ENCODE measurements around the gene KSR2.
"Not testable (repeated sequence)": the region's sequence is repeated elsewhere in the genome, so short reads cannot be mapped to it uniquely, and the experiment has no call there.

KSR2 gene

GRCh38 chr12:117805865-117806264 is 162.9 kb downstream of the KSR2 start:
- Histone ChIP-seq H3K36me3 (ENCODE audit: insufficient read depth, low read length) (no peaks in the 10 kb centered on the region), H3F3A (ENCODE audit: insufficient read depth, low read length) (no peaks in the 10 kb centered on the region), H3K9me2 (ENCODE audit: low read depth, low read length) (no peaks in the 10 kb centered on the region), H3K4me2 (ENCODE audit: low read length) (no peak overlapping the region), H3K4me3 (ENCODE audit: low read depth, low read length, poor library complexity, severe bottlenecking) (no peak overlapping the region), H3K79me2 (ENCODE audit: insufficient read depth, low read length) (no peaks in the 10 kb centered on the region), H3K4me1 (ENCODE audit: insufficient read depth, low read length, severe bottlenecking) (no peaks in the 10 kb centered on the region), H2AFZ (ENCODE audit: low read length) (no peak overlapping the region), H4K20me1 (ENCODE audit: insufficient read depth, low read length) (no peaks in the 10 kb centered on the region), H3K27ac (ENCODE audit: low read depth, low read length, poor library complexity, severe bottlenecking) (no peak overlapping the region), H3K9ac (ENCODE audit: low read length) (no peak overlapping the region), H3K27me3 (ENCODE audit: insufficient read depth, low read length) (no peaks in the 10 kb centered on the region), H3K9me3 (ENCODE audit: low read length) (no peaks in the 10 kb centered on the region)
- TF ChIP-seq EZH2 (IDR thresholded peaks at IDR 0.05; ENCODE audit: borderline replicate concordance, low read length), result no peak
- no peak for TF ChIP-seq CTCF (IDR thresholded peaks at IDR 0.05; ENCODE audit: low read length)

GRCh38 chr12:117803001-117803400 is 165.8 kb downstream of the KSR2 start:
- Histone ChIP-seq H3K4me3 (ENCODE audit: low read depth, low read length, poor library complexity, severe bottlenecking) (no peak overlapping the region), H3K4me2 (ENCODE audit: low read length) (no peak overlapping the region), H3K36me3 (ENCODE audit: insufficient read depth, low read length) (no peaks in the 10 kb centered on the region), H3K9me2 (ENCODE audit: low read depth, low read length) (no peaks in the 10 kb centered on the region), H3K27ac (ENCODE audit: low read depth, low read length, poor library complexity, severe bottlenecking) (no peak overlapping the region), H3K4me1 (ENCODE audit: insufficient read depth, low read length, severe bottlenecking) (no peaks in the 10 kb centered on the region), H3K9me3 (ENCODE audit: low read length) (no peaks in the 10 kb centered on the region), H3K27me3 (ENCODE audit: insufficient read depth, low read length) (no peaks in the 10 kb centered on the region), H2AFZ (ENCODE audit: low read length) (no peak overlapping the region), H4K20me1 (ENCODE audit: insufficient read depth, low read length) (no peaks in the 10 kb centered on the region), H3K79me2 (ENCODE audit: insufficient read depth, low read length) (no peaks in the 10 kb centered on the region), H3K9ac (ENCODE audit: low read length) (no peak overlapping the region), H3F3A (ENCODE audit: insufficient read depth, low read length) (no peaks in the 10 kb centered on the region)
- no peak for TF ChIP-seq CTCF (IDR thresholded peaks at IDR 0.05; ENCODE audit: low read length)
- no peak for TF ChIP-seq EZH2 (IDR thresholded peaks at IDR 0.05; ENCODE audit: borderline replicate concordance, low read length)

- not testable (repeated sequence) for H3K27me3 ChIP-seq (ENCODE audit: insufficient read depth, low read length); H4K20me1 ChIP-seq (ENCODE audit: insufficient read depth, low read length); H2AFZ ChIP-seq (ENCODE audit: low read length); H3K9me2 ChIP-seq (ENCODE audit: low read depth, low read length); H3K9me3 ChIP-seq (ENCODE audit: low read length); H3K4me1 ChIP-seq (ENCODE audit: insufficient read depth, low read length, severe bottlenecking); H3K9ac ChIP-seq (ENCODE audit: low read length); H3K4me2 ChIP-seq (ENCODE audit: low read length); H3F3A ChIP-seq (ENCODE audit: insufficient read depth, low read length); H3K4me3 ChIP-seq (ENCODE audit: low read depth, low read length, poor library complexity, severe bottlenecking); H3K27ac ChIP-seq (ENCODE audit: low read depth, low read length, poor library complexity, severe bottlenecking); H3K79me2 ChIP-seq (ENCODE audit: insufficient read depth, low read length); H3K36me3 ChIP-seq (ENCODE audit: insufficient read depth, low read length)
Observed at GRCh38 chr12:117800711-117801110, 168.1 kb downstream of the KSR2 start.

GRCh38 chr12:117797202-117797601 is 171.6 kb downstream of the KSR2 start:
- H3F3A ChIP-seq (ENCODE audit: insufficient read depth, low read length), result no peaks in the 10 kb centered on the region
- H3K9ac ChIP-seq (ENCODE audit: low read length), result no peak overlapping the region
- H3K9me2 ChIP-seq (ENCODE audit: low read depth, low read length), result no peaks in the 10 kb centered on the region
- no peak overlapping the region for H3K27ac ChIP-seq (ENCODE audit: low read depth, low read length, poor library complexity, severe bottlenecking)
- no peak overlapping the region for H2AFZ ChIP-seq (ENCODE audit: low read length)
- no peaks in the 10 kb centered on the region for H3K4me1 ChIP-seq (ENCODE audit: insufficient read depth, low read length, severe bottlenecking)
- TF ChIP-seq EZH2 (IDR thresholded peaks at IDR 0.05; ENCODE audit: borderline replicate concordance, low read length) (no peak), CTCF (IDR thresholded peaks at IDR 0.05; ENCODE audit: low read length) (no peak)
- no peaks in the 10 kb centered on the region for H3K79me2 ChIP-seq (ENCODE audit: insufficient read depth, low read length)
- no peak overlapping the region for H3K4me2 ChIP-seq (ENCODE audit: low read length)
- H4K20me1 ChIP-seq (ENCODE audit: insufficient read depth, low read length), result no peaks in the 10 kb centered on the region
- no peaks in the 10 kb centered on the region for H3K27me3 ChIP-seq (ENCODE audit: insufficient read depth, low read length)
- H3K4me3 ChIP-seq (ENCODE audit: low read depth, low read length, poor library complexity, severe bottlenecking), result no peak overlapping the region
- no peaks in the 10 kb centered on the region for H3K9me3 ChIP-seq (ENCODE audit: low read length)
- no peaks in the 10 kb centered on the region for H3K36me3 ChIP-seq (ENCODE audit: insufficient read depth, low read length)
